Stimulated activated naive CD8-positive, alpha-beta T cell treated with anti-CD3 and anti-CD28 coated beads, Interleukin-15, Interleukin-2, amounts not matched to agents 100 ng/mL and 50 ng/mL, for 24 hours (primary cell): ENCODE results near the gene SCGB3A1.

ENCODE experiments used
- H3K27ac Mint-ChIP-seq: one replicate; pipeline ENCODE4 v1.8.0; 2021; ENCODE audit warnings: mild to moderate bottlenecking, mixed read lengths
- H3K27me3 Mint-ChIP-seq: one replicate; pipeline ENCODE4 v1.8.0; 2021; ENCODE audit warnings: mixed read lengths
- H3K36me3 Mint-ChIP-seq: one replicate; pipeline ENCODE4 v1.8.0; 2021; ENCODE audit warnings: low read depth, mixed read lengths
- H3K4me1 Mint-ChIP-seq: one replicate; pipeline ENCODE4 v1.8.0; 2021; ENCODE audit warnings: low read depth, mixed read lengths
- H3K4me3 Mint-ChIP-seq: one replicate; pipeline ENCODE4 v1.8.0; 2021; ENCODE audit warnings: mild to moderate bottlenecking, mixed read lengths
- H3K9me3 Mint-ChIP-seq: one replicate; pipeline ENCODE4 v1.8.0; 2021; ENCODE audit warnings: mixed read lengths

The SCGB3A1 gene

GRCh38 chr5:180593446-180594206 is 2.3 kb upstream of the SCGB3A1 start:
- Mint-ChIP-seq H3K4me1 (peaks cover 6% of the 10 kb centered on the region), H3K4me3 (no peak overlapping the region), H3K27me3 (peaks cover 29% of the 10 kb centered on the region), H3K9me3 (no peaks in the 10 kb centered on the region), H3K27ac (no peak overlapping the region), H3K36me3 (no peaks in the 10 kb centered on the region)

- Mint-ChIP-seq H3K4me1 (peaks cover 6% of the 10 kb centered on the region), H3K9me3 (no peaks in the 10 kb centered on the region), H3K27ac (no peak overlapping the region), H3K4me3 (peak overlapping the region; percentile 10), H3K36me3 (no peaks in the 10 kb centered on the region), H3K27me3 (peaks cover 37% of the 10 kb centered on the region)
These were observed 877 bp upstream of the SCGB3A1 start for GRCh38 chr5:180592176-180592575.

- no peaks in the 10 kb centered on the region for H3K9me3 Mint-ChIP-seq
- no peak overlapping the region for H3K27ac Mint-ChIP-seq
- peaks cover 6% of the 10 kb centered on the region for H3K4me1 Mint-ChIP-seq
- peaks cover 49% of the 10 kb centered on the region for H3K27me3 Mint-ChIP-seq
- H3K4me3 Mint-ChIP-seq: no peak overlapping the region
- no peaks in the 10 kb centered on the region for H3K36me3 Mint-ChIP-seq
These were observed 572 bp downstream of the SCGB3A1 start for GRCh38 chr5:180590543-180591310.

- H3K4me3 Mint-ChIP-seq: no peak overlapping the region
- H3K27ac Mint-ChIP-seq: no peak overlapping the region
- H3K9me3 Mint-ChIP-seq: no peaks in the 10 kb centered on the region
- H3K36me3 Mint-ChIP-seq: no peaks in the 10 kb centered on the region
- H3K27me3 Mint-ChIP-seq: peaks cover 54% of the 10 kb centered on the region
- H3K4me1 Mint-ChIP-seq: peaks cover 6% of the 10 kb centered on the region
These were observed 1.3 kb downstream of the SCGB3A1 start for GRCh38 chr5:180589771-180590542.

- no peaks in the 10 kb centered on the region for H3K36me3 Mint-ChIP-seq
- H3K4me3 Mint-ChIP-seq: no peak overlapping the region
- peaks cover 46% of the 10 kb centered on the region for H3K27me3 Mint-ChIP-seq
- H3K9me3 Mint-ChIP-seq: no peaks in the 10 kb centered on the region
- H3K4me1 Mint-ChIP-seq: peaks cover 6% of the 10 kb centered on the region
- H3K27ac Mint-ChIP-seq: no peak overlapping the region
These were observed 4.4 kb downstream of the SCGB3A1 start for GRCh38 chr5:180586870-180587269.

- H3K9me3 Mint-ChIP-seq: no peaks in the 10 kb centered on the region
- H3K27ac Mint-ChIP-seq: no peak overlapping the region
- no peaks in the 10 kb centered on the region for H3K36me3 Mint-ChIP-seq
- peaks cover 6% of the 10 kb centered on the region for H3K4me1 Mint-ChIP-seq
- peaks cover 46% of the 10 kb centered on the region for H3K27me3 Mint-ChIP-seq
- no peak overlapping the region for H3K4me3 Mint-ChIP-seq
These were observed 5.1 kb downstream of the SCGB3A1 start for GRCh38 chr5:180586204-180586603.

GRCh38 chr5:180583738-180584137 is 7.6 kb downstream of the SCGB3A1 start:
- no peak overlapping the region for H3K4me3 Mint-ChIP-seq
- peaks cover 34% of the 10 kb centered on the region for H3K27me3 Mint-ChIP-seq
- no peaks in the 10 kb centered on the region for H3K9me3 Mint-ChIP-seq
- no peaks in the 10 kb centered on the region for H3K36me3 Mint-ChIP-seq
- H3K27ac Mint-ChIP-seq: no peak overlapping the region
- H3K4me1 Mint-ChIP-seq: no peaks in the 10 kb centered on the region

- Mint-ChIP-seq H3K4me3 (no peak overlapping the region), H3K36me3 (peaks cover 26% of the 10 kb centered on the region), H3K27me3 (peaks cover 13% of the 10 kb centered on the region), H3K27ac (no peak overlapping the region), H3K9me3 (no peaks in the 10 kb centered on the region), H3K4me1 (peaks cover 4% of the 10 kb centered on the region)
These were observed 10.6 kb downstream of the SCGB3A1 start for GRCh38 chr5:180580681-180581080.

- Mint-ChIP-seq H3K27me3 (no peaks in the 10 kb centered on the region), H3K27ac (no peak overlapping the region), H3K9me3 (no peaks in the 10 kb centered on the region), H3K4me3 (no peak overlapping the region), H3K4me1 (peaks cover 10% of the 10 kb centered on the region), H3K36me3 (peaks cover 66% of the 10 kb centered on the region)
These were observed 15.7 kb downstream of the SCGB3A1 start for GRCh38 chr5:180575571-180575970.

- H3K27me3 Mint-ChIP-seq: no peaks in the 10 kb centered on the region
- peaks cover 16% of the 10 kb centered on the region for H3K4me1 Mint-ChIP-seq
- no peaks in the 10 kb centered on the region for H3K9me3 Mint-ChIP-seq
- peak overlapping the region; percentile 17 for H3K27ac Mint-ChIP-seq
- peaks cover 80% of the 10 kb centered on the region for H3K36me3 Mint-ChIP-seq
- H3K4me3 Mint-ChIP-seq: no peak overlapping the region
These were observed 22.4 kb downstream of the SCGB3A1 start for GRCh38 chr5:180568914-180569313.

- Mint-ChIP-seq H3K4me1 (peaks cover 44% of the 10 kb centered on the region), H3K9me3 (no peaks in the 10 kb centered on the region), H3K36me3 (peaks cover 80% of the 10 kb centered on the region), H3K27ac (no peak overlapping the region), H3K27me3 (no peaks in the 10 kb centered on the region), H3K4me3 (no peak overlapping the region)
These were observed 27.3 kb downstream of the SCGB3A1 start for GRCh38 chr5:180563994-180564393.

- no peak overlapping the region for H3K4me3 Mint-ChIP-seq
- no peaks in the 10 kb centered on the region for H3K27me3 Mint-ChIP-seq
- H3K9me3 Mint-ChIP-seq: no peaks in the 10 kb centered on the region
- H3K4me1 Mint-ChIP-seq: peaks cover 36% of the 10 kb centered on the region
- H3K27ac Mint-ChIP-seq: no peak overlapping the region
- H3K36me3 Mint-ChIP-seq: peaks cover 73% of the 10 kb centered on the region
These were observed 33.1 kb downstream of the SCGB3A1 start for GRCh38 chr5:180558232-180558631.

- no peaks in the 10 kb centered on the region for H3K27me3 Mint-ChIP-seq
These were observed 34.0 kb downstream of the SCGB3A1 start for GRCh38 chr5:180557217-180557809.

GRCh38 chr5:180555168-180555921 is 36.0 kb downstream of the SCGB3A1 start:
- Mint-ChIP-seq H3K36me3 (peaks cover 75% of the 10 kb centered on the region), H3K27ac (no peak overlapping the region)

More at GRCh38 chr5:180557217-180557809, 34.0 kb downstream of the SCGB3A1 start:
- H3K4me3 Mint-ChIP-seq: no peak overlapping the region
- no peak overlapping the region for H3K27ac Mint-ChIP-seq
- H3K9me3 Mint-ChIP-seq: no peaks in the 10 kb centered on the region
- peaks cover 29% of the 10 kb centered on the region for H3K4me1 Mint-ChIP-seq
- peaks cover 80% of the 10 kb centered on the region for H3K36me3 Mint-ChIP-seq

More at GRCh38 chr5:180555168-180555921, 36.0 kb downstream of the SCGB3A1 start:
- Mint-ChIP-seq H3K4me3 (no peak overlapping the region), H3K27me3 (no peaks in the 10 kb centered on the region), H3K9me3 (no peaks in the 10 kb centered on the region), H3K4me1 (peaks cover 16% of the 10 kb centered on the region)
